ENCODE data around the gene KCTD18. TPM values are rescaled to one million over a fixed set of nuclear protein-coding genes. Genes with fewer than 3 reads are reported as not detected.

Gene KCTD18
- total and polyA plus RNA-seq, 2 of the 8 experiments (the other 6 are each of a cell fraction or from before 2014, with no cell fraction given), result 1.6 to 3.1 TPM

DNA sequence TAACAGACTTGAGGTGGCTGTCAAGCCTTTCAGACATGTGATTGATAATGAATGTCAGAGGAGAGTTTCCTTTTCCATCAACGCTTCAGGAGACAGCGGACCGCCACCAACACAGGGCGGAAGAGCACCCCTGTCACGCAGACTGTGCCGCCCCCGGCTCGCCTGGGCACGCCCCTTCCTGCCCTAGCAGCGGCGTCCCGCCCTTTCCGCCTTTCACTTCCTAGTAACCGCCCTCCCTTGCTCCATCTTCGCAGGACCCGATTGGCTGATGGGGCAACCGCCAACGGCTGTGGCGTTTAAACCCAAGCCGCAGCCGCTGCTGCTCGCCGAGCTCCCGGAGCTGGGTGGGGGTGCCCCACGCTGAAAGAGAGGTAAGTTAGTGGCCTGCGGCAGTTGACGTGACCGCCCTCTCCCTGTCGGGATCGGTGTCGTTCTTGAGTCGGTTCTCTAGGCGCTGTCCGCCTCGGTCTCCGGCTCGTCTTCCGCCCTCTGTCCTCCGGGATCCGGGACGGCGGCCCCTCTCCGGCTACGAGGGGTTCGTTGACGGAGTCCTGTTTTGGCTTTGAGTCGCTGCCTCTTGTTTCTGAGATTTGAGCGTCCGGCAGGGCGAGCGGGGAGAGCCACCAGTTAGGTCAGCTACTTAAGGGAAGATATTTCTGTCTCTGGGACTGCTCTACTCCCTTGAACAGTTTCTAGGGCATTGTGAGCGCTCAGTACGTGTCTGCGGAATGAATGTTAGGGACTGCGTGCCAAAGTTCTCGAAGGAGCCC is 16.2 kb upstream of the KCTD18 start, which contains the start of gene SGO2 (continued):
- TF ChIP-seq ZNF274 (IDR thresholded peaks at IDR 0.05; ENCODE audit: borderline replicate concordance, extremely low read depth, low read length), result no peak
- no peak for TF ChIP-seq SIX5 (IDR thresholded peaks at IDR 0.05; ENCODE audit: low read depth, low read length)
- TF ChIP-seq RBBP5 (IDR thresholded peaks at IDR 0.05; ENCODE audit: borderline replicate concordance, low read depth, low read length), result peak; percentile 80; the same call in 1 of the 2 replicates
- no peak for TF ChIP-seq KDM1A (IDR thresholded peaks at IDR 0.05; ENCODE audit: borderline replicate concordance, low read length)
- TF ChIP-seq TAF7 (optimal IDR thresholded peaks at IDR 0.05; ENCODE audit: borderline replicate concordance, low read depth, low read length), result peak; percentile 43
- no peak for TF ChIP-seq SP2 (IDR thresholded peaks at IDR 0.05; ENCODE audit: low read length)
- TF ChIP-seq SRF (IDR thresholded peaks at IDR 0.05; ENCODE audit: low read depth, low read length), result no peak
- 0 out of 2 replicates have a peak, but pooled peaks have one; percentile 40 for TF ChIP-seq CHD1 (IDR thresholded peaks at IDR 0.05; ENCODE audit: low read depth, low read length)
- TF ChIP-seq EP300 (IDR thresholded peaks at IDR 0.05; ENCODE audit: borderline replicate concordance in 1 of 2, low read depth in 2 of 2, low read length in 2 of 2), result no peak
- peak; percentile 97 for TF ChIP-seq SAP30 (IDR thresholded peaks at IDR 0.05; ENCODE audit: insufficient read depth, insufficient replicate concordance, low read length)
- TF ChIP-seq, protein P1, sequence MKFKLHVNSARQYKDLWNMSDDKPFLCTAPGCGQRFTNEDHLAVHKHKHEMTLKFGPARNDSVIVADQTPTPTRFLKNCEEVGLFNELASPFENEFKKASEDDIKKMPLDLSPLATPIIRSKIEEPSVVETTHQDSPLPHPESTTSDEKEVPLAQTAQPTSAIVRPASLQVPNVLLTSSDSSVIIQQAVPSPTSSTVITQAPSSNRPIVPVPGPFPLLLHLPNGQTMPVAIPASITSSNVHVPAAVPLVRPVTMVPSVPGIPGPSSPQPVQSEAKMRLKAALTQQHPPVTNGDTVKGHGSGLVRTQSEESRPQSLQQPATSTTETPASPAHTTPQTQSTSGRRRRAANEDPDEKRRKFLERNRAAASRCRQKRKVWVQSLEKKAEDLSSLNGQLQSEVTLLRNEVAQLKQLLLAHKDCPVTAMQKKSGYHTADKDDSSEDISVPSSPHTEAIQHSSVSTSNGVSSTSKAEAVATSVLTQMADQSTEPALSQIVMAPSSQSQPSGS (IDR thresholded peaks at IDR 0.05; ENCODE audit: low read length), result no peak
- no peak for TF ChIP-seq POU5F1 (IDR thresholded peaks at IDR 0.05; ENCODE audit: low read depth, low read length)
- TF ChIP-seq PHF8 (conservative IDR thresholded peaks at IDR 0.05; ENCODE audit: low read depth, low read length), result peak; percentile 56
- TF ChIP-seq, protein P2, sequence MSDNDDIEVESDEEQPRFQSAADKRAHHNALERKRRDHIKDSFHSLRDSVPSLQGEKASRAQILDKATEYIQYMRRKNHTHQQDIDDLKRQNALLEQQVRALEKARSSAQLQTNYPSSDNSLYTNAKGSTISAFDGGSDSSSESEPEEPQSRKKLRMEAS (IDR thresholded peaks at IDR 0.05), result peak; percentile 57; the same call in 1 of the 2 replicates
- TF ChIP-seq NANOG (IDR thresholded peaks at IDR 0.05; ENCODE audit: insufficient read depth, low read depth, low read length, poor library complexity, severe bottlenecking), result no peak
- no peak for TF ChIP-seq SIRT6 (IDR thresholded peaks at IDR 0.05; ENCODE audit: low read length)
- TF ChIP-seq SP1 (IDR thresholded peaks at IDR 0.05; ENCODE audit: low read depth, low read length), result no peak; the same call in 1 of the 2 replicates
- TF ChIP-seq SUZ12 (IDR thresholded peaks at IDR 0.05; ENCODE audit: low read length), result no peak
- TF ChIP-seq NRF1 (IDR thresholded peaks at IDR 0.05; ENCODE audit: low read depth, low read length), result no peak
- TF ChIP-seq RFX5 (IDR thresholded peaks at IDR 0.05; ENCODE audit: borderline replicate concordance, low read depth, low read length), result no peak
- no peak for TF ChIP-seq RNF2 (IDR thresholded peaks at IDR 0.05; ENCODE audit: borderline replicate concordance, low read depth, low read length, missing control alignments, poor library complexity, severe bottlenecking)
